GM11168 (cell line): ENCODE data around the gene SSBP3.
"Not testable (repeated sequence)": the region's sequence is repeated elsewhere in the genome, so short reads cannot be mapped to it uniquely, and the experiment has no call there.

Experiments used
- in situ Hi-C: fragments of 300-500 bp; cut with MboI; formaldehyde crosslinking; loops from one replicate; pipeline ENCODE4 v1.12.0; 2022; ENCODE audit warnings: low sequenced_read_pairs; ENCODE audit not compliant: unreplicated experiment

Gene SSBP3

DNA sequence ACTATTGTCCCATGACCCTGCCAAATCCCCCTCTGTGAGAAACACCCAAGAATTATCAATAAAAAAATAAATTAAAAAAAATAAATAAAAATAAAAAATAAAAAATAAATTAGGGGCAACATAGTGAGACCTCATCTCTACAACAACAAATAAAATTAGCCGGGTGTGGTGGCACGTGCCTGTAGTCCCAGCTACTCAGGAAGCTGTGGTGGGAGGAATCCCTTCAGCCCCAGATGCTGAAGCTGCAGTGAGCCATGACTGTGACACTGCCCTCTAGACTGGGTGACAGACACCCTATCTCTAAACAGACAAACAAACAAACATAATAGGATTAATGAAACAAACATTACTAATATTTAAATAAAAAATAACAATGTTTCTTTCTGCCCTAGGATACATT, 171.9 kb downstream of the SSBP3 start:
- in situ Hi-C loops = no loop called here

GRCh38 chr1:54233196-54233595, 173.0 kb downstream of the SSBP3 start:
- in situ Hi-C loops = not testable (repeated sequence)

GRCh38 chr1:54230507-54231339, 175.5 kb downstream of the SSBP3 start:
- in situ Hi-C loops = no loop called here

DNA sequence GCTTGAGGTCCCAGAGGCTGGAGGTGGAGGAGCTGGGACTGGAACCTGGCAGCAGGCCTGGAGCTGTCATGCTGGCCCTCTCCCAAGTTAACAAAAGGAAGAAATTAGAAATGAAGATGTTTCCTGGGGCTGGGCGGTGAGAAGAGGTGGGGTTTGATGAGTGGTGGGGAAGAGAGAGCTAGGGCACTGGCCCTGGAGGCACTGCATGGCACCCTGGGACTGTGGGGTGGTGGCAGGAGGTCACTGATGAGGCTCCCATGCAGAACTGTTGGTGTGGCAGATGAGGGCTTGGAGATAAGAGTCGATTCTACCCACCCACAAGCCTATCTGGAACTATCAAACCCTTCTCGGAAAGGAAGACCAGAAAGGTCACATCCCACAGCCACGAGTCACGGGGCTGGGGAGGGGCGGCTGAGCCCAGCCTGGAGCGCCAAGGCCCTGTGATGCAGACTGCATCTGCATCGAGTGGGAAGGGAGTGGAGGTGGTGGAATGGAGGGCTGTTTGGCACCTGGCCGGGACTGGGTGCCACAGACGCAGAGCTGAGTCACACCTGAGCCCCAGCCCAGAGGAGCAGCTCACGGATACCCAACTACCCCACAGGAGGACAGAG, 176.8 kb downstream of the SSBP3 start:
- in situ Hi-C loops = no loop called here

- in situ Hi-C loops = no loop called here
Measured at GRCh38 chr1:54228638-54229079, 177.5 kb downstream of the SSBP3 start.

- in situ Hi-C loops = no loop called here
Measured at GRCh38 chr1:54227891-54228310, 178.3 kb downstream of the SSBP3 start.

DNA sequence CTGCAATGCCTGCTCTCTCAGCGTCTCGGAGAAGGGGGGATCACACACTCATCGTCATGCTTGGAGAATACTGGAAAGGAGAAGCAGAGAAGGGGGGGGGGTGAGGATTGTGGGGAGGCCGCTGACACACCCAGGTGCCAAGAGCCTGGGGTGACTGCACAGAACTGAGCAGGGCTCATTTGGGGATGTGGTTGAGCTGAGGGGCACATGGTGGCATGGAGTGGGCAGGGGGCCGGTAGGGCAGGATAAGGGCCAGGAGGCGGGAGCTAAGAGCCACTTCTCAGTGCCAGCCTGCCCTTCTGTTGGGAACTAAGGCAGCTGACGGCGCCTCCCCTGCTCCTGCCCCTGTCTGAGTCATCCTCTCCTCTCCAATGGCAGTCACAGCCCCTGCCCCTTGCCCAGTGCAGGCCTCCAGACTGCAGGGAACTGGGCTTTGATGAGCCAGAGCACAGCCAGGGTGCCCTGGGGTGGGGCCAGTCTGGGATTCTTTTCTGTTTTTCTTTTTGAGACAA, 179.0 kb downstream of the SSBP3 start:
- in situ Hi-C loops = no loop called here

GRCh38 chr1:54225986-54226559, 180.1 kb downstream of the SSBP3 start:
- in situ Hi-C loops = no loop called here

- in situ Hi-C loops = no loop called here
Measured at GRCh38 chr1:54225378-54225777, 180.8 kb downstream of the SSBP3 start.

- in situ Hi-C loops = no loop called here
Measured at GRCh38 chr1:54224233-54224632, 182.0 kb downstream of the SSBP3 start.

DNA sequence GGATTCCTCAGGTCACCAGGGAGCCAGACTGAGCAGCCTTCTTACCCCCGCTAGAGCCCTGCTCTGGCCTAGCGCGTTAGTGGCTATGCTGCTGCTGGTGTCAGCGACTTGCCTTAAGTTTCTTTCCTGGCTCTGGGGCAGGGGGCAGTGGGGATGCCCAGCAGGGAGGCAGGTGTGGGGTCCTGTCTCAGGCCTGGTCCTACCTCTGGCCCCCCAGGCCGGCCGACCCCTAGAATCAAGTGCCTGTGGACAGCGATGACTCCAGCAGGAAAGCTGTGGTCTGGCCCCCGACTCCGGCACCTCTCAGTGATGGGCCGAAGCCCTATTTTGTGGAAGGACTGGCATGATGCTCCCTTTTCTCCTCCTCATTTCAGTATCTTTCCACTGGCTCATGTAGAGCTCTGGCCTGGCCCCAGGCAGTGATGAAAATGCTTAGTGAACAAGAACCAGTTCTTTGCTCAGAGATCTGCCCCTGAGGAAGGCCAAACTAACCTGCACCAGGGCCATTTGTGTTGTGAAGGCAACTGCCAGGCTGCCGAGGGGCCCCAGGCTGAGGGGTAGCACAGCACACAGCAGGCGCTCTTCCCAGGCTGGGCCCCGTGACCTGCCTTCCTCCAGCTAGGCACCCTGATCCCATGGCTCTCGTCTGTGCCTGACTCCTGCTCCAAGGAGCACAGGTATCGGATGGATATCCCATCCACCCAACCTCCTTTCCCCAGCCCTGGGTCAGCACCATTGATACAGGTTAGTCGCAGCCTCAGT, 182.6 kb downstream of the SSBP3 start:
- in situ Hi-C loops = no loop called here

GRCh38 chr1:54222711-54223110, 183.5 kb downstream of the SSBP3 start:
- in situ Hi-C loops = no loop called here

DNA sequence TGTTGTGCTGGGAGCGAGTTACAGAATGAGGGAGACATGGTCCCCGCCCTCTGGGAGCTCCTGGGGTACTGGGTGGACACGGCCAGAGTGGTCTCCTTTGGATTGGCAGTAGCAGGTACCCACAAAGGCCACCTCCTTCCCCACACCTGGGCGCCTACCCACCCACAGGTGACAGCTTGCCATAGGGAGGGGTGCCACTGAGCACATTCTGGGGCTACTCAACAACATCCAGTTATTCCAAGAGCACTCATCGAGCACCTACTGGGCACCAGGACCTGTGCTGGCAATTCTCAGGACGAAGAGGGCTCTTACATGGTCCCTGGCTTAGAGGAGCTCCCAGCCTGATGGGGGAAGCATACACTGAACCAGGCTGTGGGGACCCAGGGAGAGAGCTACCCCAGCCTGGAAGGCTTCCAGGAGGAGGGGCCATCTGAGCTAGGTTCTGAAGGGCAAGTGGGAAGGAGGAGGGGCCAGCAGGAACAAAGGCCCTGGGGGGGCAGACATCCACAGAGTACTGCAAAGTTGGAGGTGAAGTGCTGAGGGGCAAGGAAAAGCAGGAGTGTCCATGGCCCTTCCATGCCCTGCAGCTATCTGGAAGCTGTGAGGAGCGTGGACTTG, 184.2 kb downstream of the SSBP3 start:
- in situ Hi-C loops = no loop called here

- in situ Hi-C loops = no loop called here
Measured at GRCh38 chr1:54221113-54221834, 184.9 kb downstream of the SSBP3 start.

DNA sequence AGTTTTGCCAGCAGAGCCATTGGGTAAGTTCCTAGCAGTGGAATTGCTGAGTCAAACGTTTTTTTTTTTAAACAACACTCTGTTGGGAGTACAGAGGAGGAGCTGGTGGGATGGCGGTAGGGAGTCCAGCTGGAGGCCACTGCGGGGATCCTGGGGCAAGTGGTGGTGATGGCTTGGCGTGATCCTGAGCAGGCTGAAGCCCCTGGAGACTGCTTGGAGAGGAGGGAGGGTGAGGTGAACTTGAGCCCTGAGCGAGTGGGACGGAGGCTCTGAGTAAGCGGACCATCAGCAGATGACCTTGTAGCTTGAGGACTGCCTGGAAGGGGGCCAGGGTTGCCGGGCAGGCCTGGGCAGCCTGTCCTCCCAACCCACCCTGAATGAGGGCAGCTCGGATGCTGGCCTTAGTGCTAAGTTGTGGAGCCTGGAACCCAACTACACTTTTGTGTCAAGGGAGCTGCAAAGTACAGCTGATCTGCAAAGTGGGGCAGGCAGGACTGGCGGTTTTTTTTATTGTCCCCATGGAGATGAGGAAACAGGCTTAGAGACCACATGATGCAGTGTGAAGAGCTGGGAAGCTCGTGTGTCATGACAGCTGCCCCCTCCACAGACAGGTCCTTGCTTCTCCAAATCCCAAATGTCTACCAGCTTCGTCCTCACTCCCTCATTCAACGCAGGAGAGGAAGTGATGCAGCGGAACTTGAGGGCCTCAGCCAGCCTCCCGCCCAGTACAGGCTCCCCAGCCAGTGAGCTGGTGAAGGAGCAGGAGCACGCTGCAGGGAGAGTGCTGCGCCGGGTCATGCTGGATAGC, 186.0 kb downstream of the SSBP3 start:
- in situ Hi-C loops = no loop called here

DNA sequence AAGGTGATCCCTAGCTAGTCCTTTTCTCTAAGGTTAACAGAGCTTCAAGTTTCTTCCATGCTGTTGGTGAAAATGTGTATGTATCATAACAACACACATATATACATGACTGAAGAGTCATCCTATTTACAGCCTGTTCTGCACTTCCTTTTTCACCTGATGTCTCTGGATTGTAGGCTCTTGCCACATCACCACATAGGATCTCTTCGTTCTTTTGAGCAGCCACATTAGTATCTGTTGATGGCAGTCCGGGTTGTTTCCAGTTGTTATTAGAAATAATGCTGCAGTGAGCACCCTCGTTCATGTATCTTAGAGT, 186.5 kb downstream of the SSBP3 start:
- in situ Hi-C loops = no loop called here

- in situ Hi-C loops = no loop called here
Measured at GRCh38 chr1:54218883-54219687, 187.1 kb downstream of the SSBP3 start.

GRCh38 chr1:54215523-54215922, 190.7 kb downstream of the SSBP3 start:
- in situ Hi-C loops = no loop called here
